K562 (cell line): ENCODE data around the gene MRPL41. TPM values are rescaled to one million over a fixed set of nuclear protein-coding genes. Genes with fewer than 3 reads are reported as not detected.

Experiments
- ELF2 ChIP-seq: fragments of 250-450 bp; sonication (Bioruptor Pico); IDR thresholded peaks from 2 replicates; pipeline ENCODE4 v1.5.0; 2021; ENCODE audit warnings: mild to moderate bottlenecking
- FIP1L1 ChIP-seq: fragments of 200-400 bp; formaldehyde crosslinking; IDR thresholded peaks from 2 replicates; pipeline ENCODE4 v1.6.1; 2018; ENCODE audit warnings: mild to moderate bottlenecking, low read depth, low read length; ENCODE audit not compliant: poor library complexity, severe bottlenecking
- FOS ChIP-seq: IDR thresholded peaks from 3 replicates; pipeline ENCODE4 v1.6.1; 2011; ENCODE audit not compliant: insufficient read length; ENCODE audit errors: extremely low read depth
- FOXP1 ChIP-seq: sonication (generic); formaldehyde crosslinking; IDR thresholded peaks from 2 replicates; pipeline ENCODE4 v1.8.0; 2022; ENCODE audit warnings: mild to moderate bottlenecking, missing genetic modification reagents
- GATA2 ChIP-seq: sonication (generic); formaldehyde crosslinking; IDR thresholded peaks from 2 replicates; pipeline ENCODE4 v1.4.0; 2020; ENCODE audit warnings: mild to moderate bottlenecking, missing genetic modification reagents
- HDAC2 ChIP-seq: fragments of 450-650 bp; IDR thresholded peaks from 2 replicates; pipeline ENCODE4 v1.6.1; 2016; ENCODE audit warnings: mild to moderate bottlenecking
- HNRNPH1 ChIP-seq: fragments of 200-400 bp; formaldehyde crosslinking; optimal IDR thresholded peaks from 2 replicates; pipeline ENCODE3; 2017; ENCODE audit warnings: low read depth, mild to moderate bottlenecking, low read length, moderate library complexity
- NCOA6 ChIP-seq: fragments of 450-650 bp; IDR thresholded peaks from 2 replicates; pipeline ENCODE4 v1.6.1; 2017; ENCODE audit warnings: mild to moderate bottlenecking
- NFIC ChIP-seq: fragments of 450-650 bp; IDR thresholded peaks from 2 replicates; pipeline ENCODE4 v1.6.1; 2017; ENCODE audit warnings: mild to moderate bottlenecking, inconsistent platforms
- PHB ChIP-seq: fragments of 250-450 bp; sonication (Bioruptor Pico); IDR thresholded peaks from 2 replicates; pipeline ENCODE4 v1.5.0; 2021
- POLR2H ChIP-seq: IDR thresholded peaks from 2 replicates; pipeline ENCODE4 v1.6.1; 2016; ENCODE audit warnings: missing genetic modification characterization, low read depth, mild to moderate bottlenecking, control low read depth, missing compliant biosample characterization, moderate library complexity
- RBM15 ChIP-seq: fragments of 200-400 bp; formaldehyde crosslinking; IDR thresholded peaks from 2 replicates; pipeline ENCODE4 v1.6.1; 2018; ENCODE audit warnings: mild to moderate bottlenecking, low read length, moderate library complexity; ENCODE audit not compliant: insufficient read depth
- RUNX1 ChIP-seq: sonication (generic); IDR thresholded peaks from 2 replicates; pipeline ENCODE4 v1.6.1; 2016; ENCODE audit warnings: antibody characterized with exemption, low read depth
- SMARCA4 ChIP-seq: fragments of 450-650 bp; IDR thresholded peaks from 2 replicates; pipeline ENCODE4 v1.6.1; 2016
- ZBTB8A ChIP-seq: fragments of 450-650 bp; IDR thresholded peaks from 2 replicates; pipeline ENCODE4 v1.6.1; 2018; ENCODE audit warnings: mild to moderate bottlenecking, moderate library complexity; ENCODE audit not compliant: partially characterized antibody
- ZNF174 ChIP-seq: fragments of 250-450 bp; sonication (Bioruptor Pico); IDR thresholded peaks from 2 replicates; pipeline ENCODE4 v1.4.0; 2020; ENCODE audit warnings: mild to moderate bottlenecking
- ZNF561 ChIP-seq: fragments of 450-650 bp; formaldehyde crosslinking; conservative IDR thresholded peaks from 2 replicates; pipeline ENCODE4 v1.4.0; 2020; ENCODE audit warnings: mild to moderate bottlenecking, moderate library complexity
- ZNF780A ChIP-seq: fragments of 250-450 bp; sonication (Bioruptor Pico); IDR thresholded peaks from 2 replicates; pipeline ENCODE4 v1.5.0; 2021; ENCODE audit warnings: mild to moderate bottlenecking
- polyA plus RNA-seq, 8 experiments: library from polyadenylated mRNA; depleted of rRNA in 4 of 8; stranded (reverse) in 5 of 8; unstranded in 3 of 8; fragments of >200 nt; fragmentation: Nextera tagmentation in 2 of 8; fragmentation: Illumina TruSeq in 1 of 8; extraction: Ambion mirVana in 2 of 8; extraction: Trizol in 1 of 8; gene quantifications; 2 replicates each; pipeline versions ENCODE4 v1.2.1 to v1.2.3, GENCODE V29; 2011 to 2014; ENCODE audit warnings: inconsistent platforms in 1 of 8, missing spikeins in 1 of 8
- total RNA-seq, 7 experiments: library from RNA; depleted of rRNA in 6 of 7; stranded (reverse); fragments of >200 nt in 6 of 7; fragmentation: Illumina TruSeq in 2 of 7; extraction: Trizol in 2 of 7; gene quantifications; 2 replicates each; pipeline versions ENCODE4 v1.2.1 to v1.2.3, GENCODE V29; 2011 to 2021; ENCODE audit warnings: low replicate concordance in 1 of 7
- TF ChIP-seq, protein P1 (sequence below): fragments of 450-650 bp; formaldehyde crosslinking; IDR thresholded peaks from 2 replicates; pipeline ENCODE4 v1.4.0; 2022; ENCODE audit warnings: missing genetic modification characterization
- TF ChIP-seq, protein P2 (sequence below): sonication (generic); IDR thresholded peaks from 2 replicates; pipeline ENCODE4 v1.6.1; 2016
- TF ChIP-seq, protein P3 (sequence below): fragments of 250-450 bp; sonication (Bioruptor Pico); IDR thresholded peaks from 2 replicates; pipeline ENCODE4 v1.8.0; 2021; ENCODE audit warnings: moderate library complexity, mild to moderate bottlenecking, inconsistent platforms
- TF ChIP-seq, protein P4 (sequence below), 2 experiments: fragments of 150-350 bp in 1 of 2; IDR thresholded peaks; 2 replicates each; pipeline ENCODE4 v1.6.1; 2012 to 2016; ENCODE audit warnings: low read depth in 2 of 2, low read length in 2 of 2, mild to moderate bottlenecking in 1 of 2, moderate library complexity in 1 of 2
- TF ChIP-seq, protein P5 (sequence below): fragments of 450-650 bp; formaldehyde crosslinking; conservative IDR thresholded peaks from 2 replicates; pipeline ENCODE4 v1.4.0; 2022; ENCODE audit warnings: mild to moderate bottlenecking, missing genetic modification characterization

MRPL41 gene
- total and polyA plus RNA-seq, 9 of the 15 experiments (the other 6 are each of a cell fraction or from before 2014, with no cell fraction given) = 2.6 to 259 (median 21.6) TPM

DNA sequence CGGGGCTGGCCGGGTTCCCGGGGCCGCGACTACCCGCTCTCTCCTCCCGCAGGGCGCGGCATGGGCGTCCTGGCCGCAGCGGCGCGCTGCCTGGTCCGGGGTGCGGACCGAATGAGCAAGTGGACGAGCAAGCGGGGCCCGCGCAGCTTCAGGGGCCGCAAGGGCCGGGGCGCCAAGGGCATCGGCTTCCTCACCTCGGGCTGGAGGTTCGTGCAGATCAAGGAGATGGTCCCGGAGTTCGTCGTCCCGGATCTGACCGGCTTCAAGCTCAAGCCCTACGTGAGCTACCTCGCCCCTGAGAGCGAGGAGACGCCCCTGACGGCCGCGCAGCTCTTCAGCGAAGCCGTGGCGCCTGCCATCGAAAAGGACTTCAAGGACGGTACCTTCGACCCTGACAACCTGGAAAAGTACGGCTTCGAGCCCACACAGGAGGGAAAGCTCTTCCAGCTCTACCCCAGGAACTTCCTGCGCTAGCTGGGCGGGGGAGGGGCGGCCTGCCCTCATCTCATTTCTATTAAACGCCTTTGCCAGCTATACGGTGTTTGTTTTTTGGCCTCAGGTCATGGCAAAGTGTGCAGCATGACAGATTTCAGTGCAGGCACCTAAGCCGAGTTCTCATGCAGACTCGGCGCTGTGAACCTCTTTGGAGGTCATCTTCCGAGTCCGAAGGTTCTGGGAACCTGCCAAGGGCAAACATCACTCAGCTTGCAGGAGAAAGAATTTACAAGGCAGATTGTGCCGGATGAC lies 516 bp downstream of the MRPL41 start (continued):
- TF ChIP-seq, protein P1, sequence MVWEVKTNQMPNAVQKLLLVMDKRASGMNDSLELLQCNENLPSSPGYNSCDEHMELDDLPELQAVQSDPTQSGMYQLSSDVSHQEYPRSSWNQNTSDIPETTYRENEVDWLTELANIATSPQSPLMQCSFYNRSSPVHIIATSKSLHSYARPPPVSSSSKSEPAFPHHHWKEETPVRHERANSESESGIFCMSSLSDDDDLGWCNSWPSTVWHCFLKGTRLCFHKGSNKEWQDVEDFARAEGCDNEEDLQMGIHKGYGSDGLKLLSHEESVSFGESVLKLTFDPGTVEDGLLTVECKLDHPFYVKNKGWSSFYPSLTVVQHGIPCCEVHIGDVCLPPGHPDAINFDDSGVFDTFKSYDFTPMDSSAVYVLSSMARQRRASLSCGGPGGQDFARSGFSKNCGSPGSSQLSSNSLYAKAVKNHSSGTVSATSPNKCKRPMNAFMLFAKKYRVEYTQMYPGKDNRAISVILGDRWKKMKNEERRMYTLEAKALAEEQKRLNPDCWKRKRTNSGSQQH (CRISPR knock-in tag) = no peak
- peak; percentile 65 for TF ChIP-seq FIP1L1
- no peak for TF ChIP-seq SMARCA4
- TF ChIP-seq RUNX1 = no peak
- TF ChIP-seq ELF2 (CRISPR knock-in tag) = 0 out of 2 replicates have a peak, but pooled peaks have one; percentile 58
- TF ChIP-seq RBM15 = no peak
- TF ChIP-seq HDAC2 = no peak
- TF ChIP-seq ZNF174 (CRISPR knock-in tag) = no peak
- TF ChIP-seq NFIC = 0 out of 2 replicates have a peak, but pooled peaks have one; percentile 13
- TF ChIP-seq ZBTB8A = no peak
- TF ChIP-seq FOXP1 (CRISPR knock-in tag) = no peak
- TF ChIP-seq FOS = no peak
- no peak for TF ChIP-seq POLR2H (tag)
- TF ChIP-seq, protein P2, sequence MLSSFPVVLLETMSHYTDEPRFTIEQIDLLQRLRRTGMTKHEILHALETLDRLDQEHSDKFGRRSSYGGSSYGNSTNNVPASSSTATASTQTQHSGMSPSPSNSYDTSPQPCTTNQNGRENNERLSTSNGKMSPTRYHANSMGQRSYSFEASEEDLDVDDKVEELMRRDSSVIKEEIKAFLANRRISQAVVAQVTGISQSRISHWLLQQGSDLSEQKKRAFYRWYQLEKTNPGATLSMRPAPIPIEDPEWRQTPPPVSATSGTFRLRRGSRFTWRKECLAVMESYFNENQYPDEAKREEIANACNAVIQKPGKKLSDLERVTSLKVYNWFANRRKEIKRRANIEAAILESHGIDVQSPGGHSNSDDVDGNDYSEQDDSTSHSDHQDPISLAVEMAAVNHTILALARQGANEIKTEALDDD = no peak
- TF ChIP-seq, protein P3, sequence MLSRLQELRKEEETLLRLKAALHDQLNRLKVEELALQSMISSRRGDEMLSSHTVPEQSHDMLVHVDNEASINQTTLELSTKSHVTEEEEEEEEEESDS (CRISPR knock-in tag) = no peak
- 0 out of 2 replicates have a peak, but pooled peaks have one; percentile 9 for TF ChIP-seq PHB (CRISPR knock-in tag)
- TF ChIP-seq, protein P4, sequence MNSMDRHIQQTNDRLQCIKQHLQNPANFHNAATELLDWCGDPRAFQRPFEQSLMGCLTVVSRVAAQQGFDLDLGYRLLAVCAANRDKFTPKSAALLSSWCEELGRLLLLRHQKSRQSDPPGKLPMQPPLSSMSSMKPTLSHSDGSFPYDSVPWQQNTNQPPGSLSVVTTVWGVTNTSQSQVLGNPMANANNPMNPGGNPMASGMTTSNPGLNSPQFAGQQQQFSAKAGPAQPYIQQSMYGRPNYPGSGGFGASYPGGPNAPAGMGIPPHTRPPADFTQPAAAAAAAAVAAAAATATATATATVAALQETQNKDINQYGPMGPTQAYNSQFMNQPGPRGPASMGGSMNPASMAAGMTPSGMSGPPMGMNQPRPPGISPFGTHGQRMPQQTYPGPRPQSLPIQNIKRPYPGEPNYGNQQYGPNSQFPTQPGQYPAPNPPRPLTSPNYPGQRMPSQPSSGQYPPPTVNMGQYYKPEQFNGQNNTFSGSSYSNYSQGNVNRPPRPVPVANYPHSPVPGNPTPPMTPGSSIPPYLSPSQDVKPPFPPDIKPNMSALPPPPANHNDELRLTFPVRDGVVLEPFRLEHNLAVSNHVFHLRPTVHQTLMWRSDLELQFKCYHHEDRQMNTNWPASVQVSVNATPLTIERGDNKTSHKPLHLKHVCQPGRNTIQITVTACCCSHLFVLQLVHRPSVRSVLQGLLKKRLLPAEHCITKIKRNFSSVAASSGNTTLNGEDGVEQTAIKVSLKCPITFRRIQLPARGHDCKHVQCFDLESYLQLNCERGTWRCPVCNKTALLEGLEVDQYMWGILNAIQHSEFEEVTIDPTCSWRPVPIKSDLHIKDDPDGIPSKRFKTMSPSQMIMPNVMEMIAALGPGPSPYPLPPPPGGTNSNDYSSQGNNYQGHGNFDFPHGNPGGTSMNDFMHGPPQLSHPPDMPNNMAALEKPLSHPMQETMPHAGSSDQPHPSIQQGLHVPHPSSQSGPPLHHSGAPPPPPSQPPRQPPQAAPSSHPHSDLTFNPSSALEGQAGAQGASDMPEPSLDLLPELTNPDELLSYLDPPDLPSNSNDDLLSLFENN (IDR thresholded peaks at IDR 0.05; ENCODE audit: low read depth in 2 of 2, low read length in 2 of 2) = no peak
- TF ChIP-seq HNRNPH1 = no peak
- TF ChIP-seq ZNF561 (CRISPR knock-in tag) = no peak
- TF ChIP-seq NCOA6 = no peak
- TF ChIP-seq ZNF780A (CRISPR knock-in tag) = no peak
- TF ChIP-seq GATA2 (CRISPR knock-in tag) = no peak
- TF ChIP-seq, protein P5, sequence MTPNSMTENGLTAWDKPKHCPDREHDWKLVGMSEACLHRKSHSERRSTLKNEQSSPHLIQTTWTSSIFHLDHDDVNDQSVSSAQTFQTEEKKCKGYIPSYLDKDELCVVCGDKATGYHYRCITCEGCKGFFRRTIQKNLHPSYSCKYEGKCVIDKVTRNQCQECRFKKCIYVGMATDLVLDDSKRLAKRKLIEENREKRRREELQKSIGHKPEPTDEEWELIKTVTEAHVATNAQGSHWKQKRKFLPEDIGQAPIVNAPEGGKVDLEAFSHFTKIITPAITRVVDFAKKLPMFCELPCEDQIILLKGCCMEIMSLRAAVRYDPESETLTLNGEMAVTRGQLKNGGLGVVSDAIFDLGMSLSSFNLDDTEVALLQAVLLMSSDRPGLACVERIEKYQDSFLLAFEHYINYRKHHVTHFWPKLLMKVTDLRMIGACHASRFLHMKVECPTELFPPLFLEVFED = no peak
